Left lung (tissue), 10 donors: ENCODE measurements around the gene VTI1A. TPM values are rescaled to one million over a fixed set of nuclear protein-coding genes. Genes with fewer than 3 reads are reported as not detected.

ENCODE experiments used
- ATAC-seq: fragments of 200-7000 bp; cut with Tn5 transposase; one replicate; pipeline ENCODE4 v1.9.1; 2020; ENCODE audit warnings: moderate library complexity
- DNase-seq, 4 donors: peaks; one replicate each; pipeline ENCODE4 v3.0.0-alpha.2; 2013 to 2020
- H3K27ac ChIP-seq, 2 donors: fragments of 200-600 bp; sonication (generic) in 1 of 2; one replicate each; pipeline versions ENCODE4 v1.5.0 to v1.8.0; 2020 to 2021
- H3K27me3 ChIP-seq, 2 donors: fragments of 200-600 bp; sonication (generic) in 1 of 2; one replicate each; pipeline versions ENCODE4 v1.5.0 to v1.8.0; 2020 to 2021
- H3K36me3 ChIP-seq, 2 donors: fragments of 200-600 bp; sonication (generic) in 1 of 2; one replicate each; pipeline versions ENCODE4 v1.5.0 to v1.8.0; 2020 to 2021
- H3K4me1 ChIP-seq, 2 donors: fragments of 200-600 bp; one replicate each; pipeline ENCODE4 v1.8.0; 2021
- H3K4me3 ChIP-seq, 2 donors: fragments of 200-600 bp; sonication (generic) in 1 of 2; one replicate each; pipeline versions ENCODE4 v1.5.0 to v1.8.0; 2020 to 2021; ENCODE audit warnings: mild to moderate bottlenecking in 1 of 2
- H3K9me3 ChIP-seq, 2 donors: fragments of 200-600 bp; sonication (generic) in 1 of 2; one replicate each; pipeline versions ENCODE4 v1.5.0 to v1.8.0; 2020 to 2021
- intact Hi-C, 2 donors: fragments of 100-400 bp; cut with DNase I; formaldehyde crosslinking; loops; one replicate each; pipeline versions ENCODE4 v1.11.2 to v1.14.2; 2022
- polyA plus RNA-seq, 6 donors: library from polyadenylated mRNA; unstranded; fragments of 120-200 nt; gene quantifications; one replicate each; pipeline ENCODE4 v1.2.1, GENCODE V29; 2013; ENCODE audit not compliant: insufficient read length in 6 of 6
- total RNA-seq, 2 donors: library from RNA; stranded (reverse); fragmentation: NEBNext Ultra II Directional; extraction: Animal tissue kit (Norgen Biotek cat#: 25700); gene quantifications; one replicate each; pipeline ENCODE4 v1.2.1, GENCODE V29; 2021
- TF ChIP-seq, protein P1 (sequence below), 2 donors: fragments of 200-600 bp; sonication (generic) in 1 of 2; IDR thresholded peaks; one replicate each; pipeline versions ENCODE4 v1.5.0 to v1.8.0; 2021; ENCODE audit warnings: antibody characterized with exemption in 2 of 2
- donor health status: DM: no; HTN: yes; CAD: no.
- donor health status: DM: no; HTN: no; CAD: no.

The VTI1A gene
- total and polyA plus RNA-seq, 8 donors = 13.6 to 39.0 (median 17.7) TPM

- intact Hi-C loops = no loop called here
- Histone ChIP-seq H3K27me3 (no peaks in the 10 kb centered on the region), H3K36me3 (peaks cover 0 to 10% of the 10 kb centered on the region in 2 donors), H3K4me3 (no peak overlapping the region), H3K9me3 (no peaks in the 10 kb centered on the region), H3K27ac (no peak overlapping the region), H3K4me1 (no peaks in the 10 kb centered on the region)
- no peak for DNase-seq
- ATAC-seq = no peak
- TF ChIP-seq, protein P1, sequence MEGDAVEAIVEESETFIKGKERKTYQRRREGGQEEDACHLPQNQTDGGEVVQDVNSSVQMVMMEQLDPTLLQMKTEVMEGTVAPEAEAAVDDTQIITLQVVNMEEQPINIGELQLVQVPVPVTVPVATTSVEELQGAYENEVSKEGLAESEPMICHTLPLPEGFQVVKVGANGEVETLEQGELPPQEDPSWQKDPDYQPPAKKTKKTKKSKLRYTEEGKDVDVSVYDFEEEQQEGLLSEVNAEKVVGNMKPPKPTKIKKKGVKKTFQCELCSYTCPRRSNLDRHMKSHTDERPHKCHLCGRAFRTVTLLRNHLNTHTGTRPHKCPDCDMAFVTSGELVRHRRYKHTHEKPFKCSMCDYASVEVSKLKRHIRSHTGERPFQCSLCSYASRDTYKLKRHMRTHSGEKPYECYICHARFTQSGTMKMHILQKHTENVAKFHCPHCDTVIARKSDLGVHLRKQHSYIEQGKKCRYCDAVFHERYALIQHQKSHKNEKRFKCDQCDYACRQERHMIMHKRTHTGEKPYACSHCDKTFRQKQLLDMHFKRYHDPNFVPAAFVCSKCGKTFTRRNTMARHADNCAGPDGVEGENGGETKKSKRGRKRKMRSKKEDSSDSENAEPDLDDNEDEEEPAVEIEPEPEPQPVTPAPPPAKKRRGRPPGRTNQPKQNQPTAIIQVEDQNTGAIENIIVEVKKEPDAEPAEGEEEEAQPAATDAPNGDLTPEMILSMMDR (IDR thresholded peaks at IDR 0.05) = no peak
Measured at GRCh38 chr10:112675560-112676083, 228.6 kb downstream of the VTI1A start.

GRCh38 chr10:112677689-112678088, 230.7 kb downstream of the VTI1A start:
- ATAC-seq = no peak
- H3K36me3 ChIP-seq = peaks cover 0 to 5% of the 10 kb centered on the region in 2 donors

GRCh38 chr10:112678581-112678980, 231.6 kb downstream of the VTI1A start:
- Histone ChIP-seq H3K27me3 (no peaks in the 10 kb centered on the region), H3K4me3 (no peak overlapping the region), H3K9me3 (no peaks in the 10 kb centered on the region), H3K27ac (no peak overlapping the region), H3K4me1 (no peaks in the 10 kb centered on the region), H3K36me3 (peaks cover 0 to 5% of the 10 kb centered on the region in 2 donors)
- DNase-seq = no peak
- intact Hi-C loops = no loop called here
- no peak for ATAC-seq
- TF ChIP-seq, protein P1 (IDR thresholded peaks at IDR 0.05) = no peak

More at GRCh38 chr10:112677689-112678088, 230.7 kb downstream of the VTI1A start:
- no peak for DNase-seq
- intact Hi-C loops = no loop called here
- Histone ChIP-seq H3K27me3 (no peaks in the 10 kb centered on the region), H3K9me3 (no peaks in the 10 kb centered on the region), H3K27ac (no peak overlapping the region), H3K4me3 (no peak overlapping the region), H3K4me1 (no peaks in the 10 kb centered on the region)
- TF ChIP-seq, protein P1 (IDR thresholded peaks at IDR 0.05) = no peak

DNA sequence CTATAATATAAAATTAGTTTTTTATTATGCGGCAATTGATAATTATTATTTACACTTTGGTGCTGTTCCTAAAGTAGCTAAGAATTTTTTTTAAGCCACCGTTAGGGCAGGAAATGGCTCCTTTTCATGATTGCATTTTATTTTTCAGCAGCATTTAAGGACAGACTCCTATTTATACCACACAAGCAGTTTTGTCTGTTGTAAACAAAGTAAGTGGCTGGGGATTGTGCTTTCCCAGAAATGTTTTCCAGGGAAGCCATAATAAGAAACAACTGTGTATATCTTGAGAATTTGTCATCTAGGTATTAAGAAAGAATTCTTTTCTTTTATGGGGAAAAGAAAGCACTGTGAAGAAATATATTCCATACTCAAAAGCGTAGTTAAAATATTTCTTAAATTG, 232.0 kb downstream of the VTI1A start:
- H3K27me3 ChIP-seq = no peaks in the 10 kb centered on the region
- no peak overlapping the region for H3K27ac ChIP-seq
- DNase-seq (no peak), ATAC-seq (no peak)
- intact Hi-C loops = no loop called here
- H3K9me3 ChIP-seq = no peaks in the 10 kb centered on the region
- peaks cover 0 to 5% of the 10 kb centered on the region in 2 donors for H3K36me3 ChIP-seq
- no peak overlapping the region for H3K4me3 ChIP-seq
- H3K4me1 ChIP-seq = no peaks in the 10 kb centered on the region
- TF ChIP-seq, protein P1 (IDR thresholded peaks at IDR 0.05) = no peak

DNA sequence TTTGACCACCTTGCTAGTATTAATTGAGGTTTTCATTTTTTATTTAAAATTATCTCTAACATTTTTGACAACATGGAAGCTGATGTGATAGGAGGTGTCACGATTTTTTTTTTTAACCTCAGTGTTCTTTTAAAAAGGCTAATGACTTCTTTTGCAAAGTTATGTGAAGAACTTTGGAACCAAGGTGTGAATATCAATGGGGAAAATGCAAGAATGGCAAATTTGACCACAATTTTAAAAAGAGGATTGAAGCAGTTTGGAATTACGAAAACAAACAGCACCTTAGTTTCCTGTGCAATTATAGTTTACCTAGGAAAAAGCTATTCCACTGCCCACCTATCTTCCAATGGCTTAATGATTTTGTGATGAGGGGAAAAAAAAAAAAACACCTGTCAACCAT, 232.4 kb downstream of the VTI1A start:
- TF ChIP-seq, protein P1 (IDR thresholded peaks at IDR 0.05) = no peak
- Histone ChIP-seq H3K36me3 (peaks cover 0 to 5% of the 10 kb centered on the region in 2 donors), H3K4me3 (no peak overlapping the region), H3K9me3 (no peaks in the 10 kb centered on the region), H3K27me3 (no peaks in the 10 kb centered on the region), H3K4me1 (no peaks in the 10 kb centered on the region), H3K27ac (no peak overlapping the region)
- intact Hi-C loops = no loop called here
- ATAC-seq = no peak
- DNase-seq = no peak
